Body of pancreas (tissue), 4 donors: Measurements from ENCODE around the gene ZFP57.

Experiments used
- CTCF ChIP-seq, 7 experiments: fragments of 450-650 bp in 4 of 7; fragments of 200-600 bp in 3 of 7; sonication (generic) in 3 of 7; IDR thresholded peaks; one replicate each; pipeline ENCODE4 v1.5.1; 2016 to 2019; ENCODE audit warnings: antibody characterized with exemption in 7 of 7
- POLR2A ChIP-seq, 3 donors: fragments of 450-650 bp; IDR thresholded peaks; one replicate each; pipeline ENCODE4 v1.6.1; 2016; ENCODE audit warnings: antibody characterized with exemption in 3 of 3, mild to moderate bottlenecking in 2 of 3

- TF ChIP-seq CTCF (IDR thresholded peaks at IDR 0.05) (no peak), POLR2A (IDR thresholded peaks at IDR 0.05) (no peak)
Measured at GRCh38 chr6:29671026-29671425, 9.9 kb downstream of the ZFP57 start.
